SIG-M5 (cell line): Measurements from ENCODE around the gene USP43.
"Not testable (repeated sequence)": the region's sequence is repeated elsewhere in the genome, so short reads cannot be mapped to it uniquely, and the experiment has no call there.

Experiments
- DNase-seq: peaks from one replicate; lab custom pipeline; 2025; lab: John Stamatoyannopoulos, UW

Gene USP43

GRCh38 chr17:9658593-9659211, 13.4 kb downstream of the USP43 start:
- DNase-seq = no peak

GRCh38 chr17:9661027-9661426, 15.7 kb downstream of the USP43 start:
- DNase-seq = no peak

- not testable (repeated sequence) for DNase-seq
Observed at GRCh38 chr17:9663511-9663910, 18.2 kb downstream of the USP43 start.

- DNase-seq = no peak
Observed at GRCh38 chr17:9666461-9667050, 21.2 kb downstream of the USP43 start.

- DNase-seq = no peak
Observed at GRCh38 chr17:9668517-9668916, 23.2 kb downstream of the USP43 start.

GRCh38 chr17:9669551-9670008, 24.3 kb downstream of the USP43 start:
- DNase-seq = no peak

- DNase-seq = no peak
Observed at GRCh38 chr17:9670596-9670995, 25.3 kb downstream of the USP43 start.

- DNase-seq = no peak
Observed at GRCh38 chr17:9671559-9671958, 26.2 kb downstream of the USP43 start.

- no peak for DNase-seq
Observed at GRCh38 chr17:9672266-9672665, 26.9 kb downstream of the USP43 start.

- DNase-seq = no peak
Observed at GRCh38 chr17:9672691-9673090, 27.4 kb downstream of the USP43 start.

GRCh38 chr17:9676084-9676483, 30.8 kb downstream of the USP43 start:
- no peak for DNase-seq

GRCh38 chr17:9676820-9677310, 31.5 kb downstream of the USP43 start:
- no peak for DNase-seq

- DNase-seq = no peak
Observed at GRCh38 chr17:9677411-9677810, 32.1 kb downstream of the USP43 start.

GRCh38 chr17:9677896-9678295, 32.6 kb downstream of the USP43 start:
- no peak for DNase-seq

GRCh38 chr17:9684955-9685621, 39.8 kb downstream of the USP43 start:
- no peak for DNase-seq

- DNase-seq = no peak
Observed at GRCh38 chr17:9693755-9694154, 48.4 kb downstream of the USP43 start.

GRCh38 chr17:9696279-9697044, 51.1 kb downstream of the USP43 start:
- no peak for DNase-seq

- DNase-seq = no peak
Observed at GRCh38 chr17:9700136-9700535, 54.8 kb downstream of the USP43 start.

- DNase-seq = no peak
Observed at GRCh38 chr17:9700754-9701476, 55.6 kb downstream of the USP43 start.

GRCh38 chr17:9702482-9702881, 57.2 kb downstream of the USP43 start:
- no peak for DNase-seq

GRCh38 chr17:9702914-9703780, 57.8 kb downstream of the USP43 start:
- DNase-seq = no peak
